Coronary artery (tissue), 2 donors: ENCODE measurements around the gene AOC3.
"Not testable (repeated sequence)": the region's sequence is repeated elsewhere in the genome, so short reads cannot be mapped to it uniquely, and the experiment has no call there.

Experiments
- DNase-seq: peaks from one replicate; pipeline ENCODE4 v3.0.0-alpha.2; 2017; ENCODE audit warnings: low spot score
- H3K27ac ChIP-seq, 2 donors: fragments of 200-600 bp; sonication (generic); one replicate each; pipeline ENCODE4 v1.5.1; 2016 to 2019
- H3K4me3 ChIP-seq: fragments of 200-600 bp; sonication (generic); 2 replicates; pipeline ENCODE4 v1.5.1; 2016; ENCODE audit warnings: mild to moderate bottlenecking, moderate library complexity
- TF ChIP-seq, protein P1 (sequence below): fragments of 200-600 bp; sonication (generic); IDR thresholded peaks from one replicate; pipeline ENCODE4 v1.5.1; 2019; ENCODE audit warnings: antibody characterized with exemption

Gene AOC3

DNA sequence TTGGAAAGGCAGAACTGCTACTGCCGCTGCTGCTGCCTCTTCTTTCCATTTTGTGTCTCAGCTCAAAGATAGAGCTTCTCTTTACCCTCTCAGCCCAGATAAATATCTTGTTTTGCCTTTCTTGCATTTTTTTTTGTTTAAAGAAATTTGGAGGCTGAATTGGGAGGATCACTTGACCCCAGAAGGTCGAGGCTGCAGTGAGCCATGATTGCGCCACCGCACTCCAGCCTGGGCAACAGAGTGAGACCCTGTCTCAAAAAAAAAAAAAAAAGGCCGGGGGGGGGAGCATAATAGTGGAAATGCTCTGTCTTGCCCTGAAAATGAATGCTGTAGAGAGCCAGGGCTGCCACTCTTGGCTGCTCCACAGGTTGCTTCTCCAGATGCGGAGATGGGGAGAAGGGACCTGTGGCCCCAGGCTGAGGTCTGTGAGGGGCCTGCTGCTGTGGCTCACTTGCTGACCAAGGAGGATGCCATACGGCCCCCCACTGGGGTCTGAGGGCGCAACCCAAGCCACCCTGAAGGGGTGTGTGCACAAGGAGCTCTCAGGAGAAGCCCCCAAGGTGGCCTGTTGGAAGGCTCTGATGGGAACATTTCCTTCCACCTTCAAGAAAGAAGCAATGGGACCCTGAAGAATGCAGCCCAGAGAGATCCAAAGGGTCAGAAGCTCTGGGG, 28.1 kb downstream of the AOC3 start:
- Histone ChIP-seq H3K27ac (peak overlapping the region in 1 of 2 donors; percentile 14), H3K4me3 (no peak overlapping the region)
- TF ChIP-seq, protein P1, sequence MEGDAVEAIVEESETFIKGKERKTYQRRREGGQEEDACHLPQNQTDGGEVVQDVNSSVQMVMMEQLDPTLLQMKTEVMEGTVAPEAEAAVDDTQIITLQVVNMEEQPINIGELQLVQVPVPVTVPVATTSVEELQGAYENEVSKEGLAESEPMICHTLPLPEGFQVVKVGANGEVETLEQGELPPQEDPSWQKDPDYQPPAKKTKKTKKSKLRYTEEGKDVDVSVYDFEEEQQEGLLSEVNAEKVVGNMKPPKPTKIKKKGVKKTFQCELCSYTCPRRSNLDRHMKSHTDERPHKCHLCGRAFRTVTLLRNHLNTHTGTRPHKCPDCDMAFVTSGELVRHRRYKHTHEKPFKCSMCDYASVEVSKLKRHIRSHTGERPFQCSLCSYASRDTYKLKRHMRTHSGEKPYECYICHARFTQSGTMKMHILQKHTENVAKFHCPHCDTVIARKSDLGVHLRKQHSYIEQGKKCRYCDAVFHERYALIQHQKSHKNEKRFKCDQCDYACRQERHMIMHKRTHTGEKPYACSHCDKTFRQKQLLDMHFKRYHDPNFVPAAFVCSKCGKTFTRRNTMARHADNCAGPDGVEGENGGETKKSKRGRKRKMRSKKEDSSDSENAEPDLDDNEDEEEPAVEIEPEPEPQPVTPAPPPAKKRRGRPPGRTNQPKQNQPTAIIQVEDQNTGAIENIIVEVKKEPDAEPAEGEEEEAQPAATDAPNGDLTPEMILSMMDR: no peak
- DNase-seq: no peak

- peak overlapping the region in 1 of 2 donors; percentile 14 for H3K27ac ChIP-seq
- no peak for DNase-seq
- TF ChIP-seq, protein P1: no peak
- H3K4me3 ChIP-seq: no peak overlapping the region
Observed at GRCh38 chr17:42879596-42879985, 28.6 kb downstream of the AOC3 start.

GRCh38 chr17:42880776-42881310, 29.8 kb downstream of the AOC3 start:
- no peak for DNase-seq
- H3K27ac ChIP-seq: no peak overlapping the region
- no peak overlapping the region for H3K4me3 ChIP-seq
- TF ChIP-seq, protein P1: no peak

DNA sequence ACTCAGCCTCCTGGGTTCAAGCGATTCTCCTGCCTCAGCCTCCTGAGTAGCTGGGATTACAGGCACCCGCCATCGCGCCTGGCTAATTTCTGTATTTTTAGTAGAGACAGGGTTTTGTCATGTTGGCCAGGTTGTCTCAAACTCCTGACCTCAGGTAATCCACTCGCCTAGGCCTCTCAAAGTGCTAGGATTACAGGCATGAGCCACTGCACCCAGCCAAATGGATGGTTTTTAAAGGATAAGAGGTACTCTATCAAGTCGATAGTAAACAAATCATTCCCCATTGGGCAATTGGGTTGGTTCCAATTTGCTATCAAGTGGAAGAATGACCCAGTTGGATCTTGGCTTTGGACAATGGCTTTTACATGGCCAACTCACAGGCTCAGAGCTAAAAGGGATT, 30.7 kb downstream of the AOC3 start:
- H3K4me3 ChIP-seq, DNase-seq, H3K27ac ChIP-seq: not testable (repeated sequence)

DNA sequence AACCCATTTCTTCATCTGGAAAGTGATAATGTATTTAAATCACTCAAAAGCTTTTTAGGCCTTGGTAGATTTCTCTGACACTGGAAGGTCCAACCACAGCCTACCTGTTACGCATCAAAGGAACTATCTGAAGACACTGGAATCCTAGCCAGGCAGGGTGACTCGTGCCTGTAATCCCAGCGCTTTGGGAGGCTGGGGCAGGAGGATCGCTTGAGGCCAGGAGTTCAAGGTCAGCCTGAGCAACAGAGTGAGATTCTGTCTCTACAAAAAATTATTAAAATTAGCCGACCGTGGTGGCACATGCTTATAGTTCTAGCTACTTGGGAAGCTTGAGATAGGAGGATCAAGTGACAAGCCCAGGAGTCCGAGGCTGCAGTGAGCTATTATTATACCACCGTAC, 31.2 kb downstream of the AOC3 start:
- TF ChIP-seq, protein P1: no peak
- no peak overlapping the region for H3K27ac ChIP-seq
- no peak overlapping the region for H3K4me3 ChIP-seq
- DNase-seq: no peak

DNA sequence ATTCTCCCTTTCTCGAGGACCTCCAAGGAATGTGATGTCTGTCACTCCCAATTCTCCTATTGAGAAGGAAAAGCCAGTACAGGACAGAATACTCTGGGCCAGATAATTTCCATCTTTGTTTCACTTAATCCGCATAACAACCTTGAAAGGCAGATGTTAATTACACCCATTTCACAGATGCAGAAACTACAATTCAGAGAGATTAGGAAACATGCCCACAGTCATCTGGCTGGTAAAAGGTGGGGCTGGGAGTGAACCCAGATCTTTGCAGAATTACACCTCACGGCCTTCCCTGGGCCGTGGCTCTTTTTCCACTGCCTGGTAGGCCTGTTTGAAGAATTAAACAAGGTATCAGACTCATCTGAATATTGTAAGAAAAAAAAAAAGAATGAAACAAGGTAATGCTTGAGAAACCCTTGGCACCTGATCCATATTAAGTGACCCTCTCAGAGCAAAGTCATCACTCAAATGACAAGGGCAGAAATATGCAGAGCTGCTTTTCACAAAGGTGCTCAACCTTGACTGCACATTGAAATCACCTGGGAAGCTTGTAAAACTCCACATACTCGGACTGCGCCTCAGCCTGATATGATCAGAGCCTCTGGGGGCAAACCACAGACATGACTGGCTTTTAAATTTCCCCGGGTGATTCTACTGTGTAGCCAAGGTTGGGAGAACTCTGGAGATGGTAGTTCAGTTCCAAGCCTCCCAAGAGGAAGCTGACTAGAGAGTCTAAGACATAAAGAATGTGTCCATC, 33.0 kb downstream of the AOC3 start:
- no peak for DNase-seq
- Histone ChIP-seq H3K4me3 (no peak overlapping the region), H3K27ac (no peak overlapping the region)
- TF ChIP-seq, protein P1: no peak

DNA sequence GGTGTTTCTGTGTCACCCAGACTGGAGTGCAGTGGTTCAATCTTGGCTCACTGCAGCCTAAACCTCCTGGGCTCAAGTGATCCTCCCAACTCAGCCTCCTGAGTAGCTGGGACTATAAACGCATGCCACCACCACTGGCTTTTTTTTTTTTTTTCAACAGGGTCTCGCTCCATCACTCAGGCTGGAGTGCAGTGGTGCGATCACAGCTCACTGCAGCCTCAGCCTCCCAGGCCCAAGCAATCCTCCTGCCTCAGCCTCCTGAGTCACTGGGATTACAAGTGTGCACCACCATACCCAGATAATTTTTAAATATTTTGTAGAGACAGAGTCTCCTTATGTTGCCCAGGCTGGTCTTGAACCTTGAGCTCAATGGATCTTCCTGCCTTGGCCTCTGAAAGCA, 34.8 kb downstream of the AOC3 start:
- not testable (repeated sequence) for DNase-seq, H3K27ac ChIP-seq, H3K4me3 ChIP-seq
